Mesothelial cell of epicardium (in vitro differentiated cells): ENCODE data around the gene PRKACB. TPM values are rescaled to one million over a fixed set of nuclear protein-coding genes. Genes with fewer than 3 reads are reported as not detected.

ENCODE experiments used
- DNase-seq, 2 experiments: peaks; one replicate each; pipeline ENCODE4 v3.0.0; 2021; ENCODE audit warnings: low spot score in 2 of 2; ENCODE audit not compliant: unreplicated experiment in 2 of 2
- H3K27ac Mint-ChIP-seq: 2 replicates; pipeline ENCODE4 v1.8.0; 2021; ENCODE audit warnings: mixed read lengths
- H3K27me3 Mint-ChIP-seq: 2 replicates; pipeline ENCODE4 v1.8.0; 2021; ENCODE audit warnings: low read depth, mixed read lengths
- H3K36me3 Mint-ChIP-seq: 2 replicates; pipeline ENCODE4 v1.8.0; 2021; ENCODE audit warnings: mixed read lengths
- H3K4me1 Mint-ChIP-seq: 2 replicates; pipeline ENCODE4 v1.8.0; 2021; ENCODE audit warnings: mixed read lengths
- H3K4me3 Mint-ChIP-seq: 2 replicates; pipeline ENCODE4 v1.8.0; 2021; ENCODE audit warnings: mild to moderate bottlenecking, moderate library complexity, mixed read lengths
- H3K9me3 Mint-ChIP-seq: 2 replicates; pipeline ENCODE4 v1.8.0; 2021; ENCODE audit warnings: mixed read lengths
- CTCF ChIP-seq: fragments of 200-600 bp; sonication (generic); IDR thresholded peaks from one replicate; pipeline ENCODE4 v1.5.0; 2021; ENCODE audit warnings: antibody characterized with exemption; ENCODE audit not compliant: unreplicated experiment
- total RNA-seq: library from RNA; stranded (reverse); gene quantifications from 3 replicates; pipeline ENCODE4 v1.2.1, GENCODE V29; 2021

Gene PRKACB
- total RNA-seq, 1 donor from 2014 or later = 38.5 TPM

- peaks cover 17% of the 10 kb centered on the region for H3K4me1 Mint-ChIP-seq
- H3K9me3 Mint-ChIP-seq = no peaks in the 10 kb centered on the region
- H3K27me3 Mint-ChIP-seq = no peaks in the 10 kb centered on the region
- no peak for DNase-seq
- no peak overlapping the region for H3K4me3 Mint-ChIP-seq
- H3K27ac Mint-ChIP-seq = peak overlapping the region; percentile 22
- no peak for TF ChIP-seq CTCF
- H3K36me3 Mint-ChIP-seq = no peaks in the 10 kb centered on the region
These were observed 30.0 kb downstream of the PRKACB start for GRCh38 chr1:84174051-84174556.

GRCh38 chr1:84181350-84182005, 37.4 kb downstream of the PRKACB start:
- Mint-ChIP-seq H3K9me3 (peaks cover 4% of the 10 kb centered on the region), H3K27ac (no peak overlapping the region), H3K27me3 (no peaks in the 10 kb centered on the region), H3K4me1 (peaks cover 3% of the 10 kb centered on the region), H3K4me3 (no peak overlapping the region), H3K36me3 (peaks cover 8% of the 10 kb centered on the region)
- DNase-seq = no peak
- no peak for TF ChIP-seq CTCF

GRCh38 chr1:84190455-84190854, 46.4 kb downstream of the PRKACB start:
- Mint-ChIP-seq H3K36me3 (peaks cover 64% of the 10 kb centered on the region), H3K9me3 (peaks cover 41% of the 10 kb centered on the region), H3K27ac (no peak overlapping the region), H3K27me3 (no peaks in the 10 kb centered on the region), H3K4me1 (no peaks in the 10 kb centered on the region), H3K4me3 (no peak overlapping the region)
- TF ChIP-seq CTCF = no peak
- DNase-seq = no peak

GRCh38 chr1:84192681-84193080, 48.6 kb downstream of the PRKACB start:
- no peak overlapping the region for H3K4me3 Mint-ChIP-seq
- peaks cover 41% of the 10 kb centered on the region for H3K9me3 Mint-ChIP-seq
- H3K4me1 Mint-ChIP-seq = no peaks in the 10 kb centered on the region
- TF ChIP-seq CTCF = no peak
- no peak overlapping the region for H3K27ac Mint-ChIP-seq
- no peak for DNase-seq
- peaks cover 63% of the 10 kb centered on the region for H3K36me3 Mint-ChIP-seq
- H3K27me3 Mint-ChIP-seq = no peaks in the 10 kb centered on the region

GRCh38 chr1:84198832-84199231, 54.8 kb downstream of the PRKACB start:
- H3K36me3 Mint-ChIP-seq = peaks cover 41% of the 10 kb centered on the region
- no peak for DNase-seq
- no peaks in the 10 kb centered on the region for H3K4me1 Mint-ChIP-seq
- no peak for TF ChIP-seq CTCF
- no peak overlapping the region for H3K27ac Mint-ChIP-seq
- H3K9me3 Mint-ChIP-seq = peaks cover 9% of the 10 kb centered on the region
- H3K4me3 Mint-ChIP-seq = no peak overlapping the region
- no peaks in the 10 kb centered on the region for H3K27me3 Mint-ChIP-seq

GRCh38 chr1:84199257-84199656, 55.2 kb downstream of the PRKACB start:
- H3K27ac Mint-ChIP-seq = no peak overlapping the region
- H3K36me3 Mint-ChIP-seq = peaks cover 36% of the 10 kb centered on the region
- no peaks in the 10 kb centered on the region for H3K27me3 Mint-ChIP-seq
- H3K4me1 Mint-ChIP-seq = peaks cover under 1% of the 10 kb centered on the region
- no peak for TF ChIP-seq CTCF
- H3K9me3 Mint-ChIP-seq = peaks cover 5% of the 10 kb centered on the region
- H3K4me3 Mint-ChIP-seq = no peak overlapping the region
- no peak for DNase-seq
